PC-3 (cell line): ENCODE results near the gene SRSF2.

Experiments used
- EZH2phosphoT487 ChIP-seq: fragments of 300-600 bp; sonication (generic); IDR thresholded peaks from 2 replicates; pipeline ENCODE4 v1.6.1; 2018; ENCODE audit warnings: mild to moderate bottlenecking, antibody characterized with exemption, low read length, borderline replicate concordance
- TF ChIP-seq, protein P1 (sequence below): fragments of 300-600 bp; sonication (generic); conservative IDR thresholded peaks from 2 replicates; pipeline ENCODE4 v1.5.1; 2017; ENCODE audit warnings: antibody characterized with exemption, low read depth, mild to moderate bottlenecking, low read length

DNA sequence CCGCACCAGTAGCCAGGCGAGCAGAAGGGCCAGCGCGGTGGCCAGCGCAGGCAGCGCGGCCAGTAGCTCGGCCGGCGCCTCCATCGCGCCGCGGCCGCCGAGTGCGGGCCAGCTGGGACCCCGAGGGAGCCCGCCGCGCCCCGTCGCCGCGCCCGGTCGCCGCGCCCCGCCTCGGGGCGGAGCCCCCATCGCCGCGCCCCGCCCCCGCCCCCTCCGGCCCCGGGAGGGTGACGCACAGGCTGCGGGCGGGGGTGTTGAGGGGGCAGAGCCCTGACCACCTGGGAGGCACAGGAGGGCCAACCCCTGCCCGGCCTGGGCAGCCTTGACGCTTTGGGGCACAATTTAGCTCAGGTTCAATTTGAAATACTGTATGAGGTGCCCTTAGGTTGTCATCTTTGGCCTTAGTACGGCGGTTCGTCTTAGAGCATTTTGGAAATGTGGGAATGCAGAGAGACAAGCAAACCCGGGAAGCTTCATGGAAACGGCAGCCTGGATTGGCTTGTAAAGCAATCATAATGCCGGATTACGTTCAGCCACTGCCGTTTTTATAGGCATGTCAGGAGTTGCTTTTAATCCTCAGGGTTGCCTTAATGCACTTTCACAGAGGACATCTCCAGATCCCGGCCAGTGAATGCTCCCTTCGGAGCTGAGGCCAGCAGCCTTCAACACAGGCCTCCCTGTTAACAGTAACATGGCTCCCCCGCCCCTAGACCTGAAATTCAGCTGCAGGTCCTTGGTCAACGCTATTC is 26.1 kb downstream of the SRSF2 start, which contains the start of gene MXRA7:
- TF ChIP-seq, protein P1, sequence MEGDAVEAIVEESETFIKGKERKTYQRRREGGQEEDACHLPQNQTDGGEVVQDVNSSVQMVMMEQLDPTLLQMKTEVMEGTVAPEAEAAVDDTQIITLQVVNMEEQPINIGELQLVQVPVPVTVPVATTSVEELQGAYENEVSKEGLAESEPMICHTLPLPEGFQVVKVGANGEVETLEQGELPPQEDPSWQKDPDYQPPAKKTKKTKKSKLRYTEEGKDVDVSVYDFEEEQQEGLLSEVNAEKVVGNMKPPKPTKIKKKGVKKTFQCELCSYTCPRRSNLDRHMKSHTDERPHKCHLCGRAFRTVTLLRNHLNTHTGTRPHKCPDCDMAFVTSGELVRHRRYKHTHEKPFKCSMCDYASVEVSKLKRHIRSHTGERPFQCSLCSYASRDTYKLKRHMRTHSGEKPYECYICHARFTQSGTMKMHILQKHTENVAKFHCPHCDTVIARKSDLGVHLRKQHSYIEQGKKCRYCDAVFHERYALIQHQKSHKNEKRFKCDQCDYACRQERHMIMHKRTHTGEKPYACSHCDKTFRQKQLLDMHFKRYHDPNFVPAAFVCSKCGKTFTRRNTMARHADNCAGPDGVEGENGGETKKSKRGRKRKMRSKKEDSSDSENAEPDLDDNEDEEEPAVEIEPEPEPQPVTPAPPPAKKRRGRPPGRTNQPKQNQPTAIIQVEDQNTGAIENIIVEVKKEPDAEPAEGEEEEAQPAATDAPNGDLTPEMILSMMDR, result no peak
- no peak for TF ChIP-seq EZH2phosphoT487
